ENCODE measurements around the gene CFTR.

GRCh38 chr7:117673839-117674238, 194.0 kb downstream of the CFTR start:
- no peak for TF ChIP-seq POLR2A (IDR thresholded peaks at IDR 0.05; ENCODE audit: low read depth)
- TF ChIP-seq, protein P1, sequence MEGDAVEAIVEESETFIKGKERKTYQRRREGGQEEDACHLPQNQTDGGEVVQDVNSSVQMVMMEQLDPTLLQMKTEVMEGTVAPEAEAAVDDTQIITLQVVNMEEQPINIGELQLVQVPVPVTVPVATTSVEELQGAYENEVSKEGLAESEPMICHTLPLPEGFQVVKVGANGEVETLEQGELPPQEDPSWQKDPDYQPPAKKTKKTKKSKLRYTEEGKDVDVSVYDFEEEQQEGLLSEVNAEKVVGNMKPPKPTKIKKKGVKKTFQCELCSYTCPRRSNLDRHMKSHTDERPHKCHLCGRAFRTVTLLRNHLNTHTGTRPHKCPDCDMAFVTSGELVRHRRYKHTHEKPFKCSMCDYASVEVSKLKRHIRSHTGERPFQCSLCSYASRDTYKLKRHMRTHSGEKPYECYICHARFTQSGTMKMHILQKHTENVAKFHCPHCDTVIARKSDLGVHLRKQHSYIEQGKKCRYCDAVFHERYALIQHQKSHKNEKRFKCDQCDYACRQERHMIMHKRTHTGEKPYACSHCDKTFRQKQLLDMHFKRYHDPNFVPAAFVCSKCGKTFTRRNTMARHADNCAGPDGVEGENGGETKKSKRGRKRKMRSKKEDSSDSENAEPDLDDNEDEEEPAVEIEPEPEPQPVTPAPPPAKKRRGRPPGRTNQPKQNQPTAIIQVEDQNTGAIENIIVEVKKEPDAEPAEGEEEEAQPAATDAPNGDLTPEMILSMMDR (IDR thresholded peaks at IDR 0.05), result peak in 2 of 3 experiments; percentile 14 to 39
- TF ChIP-seq POLR2AphosphoS5 (IDR thresholded peaks at IDR 0.05), result no peak
- TF ChIP-seq EP300 (IDR thresholded peaks at IDR 0.05), result no peak

Data from esophagus muscularis mucosa (tissue), 4 donors.